GM18508 (cell line): Measurements from ENCODE around the gene GABRB2.
A peak's percentile ranks its signal among the peaks of the same experiment; 100 is the strongest.
"Not testable (repeated sequence)": the region's sequence is repeated elsewhere in the genome, so short reads cannot be mapped to it uniquely, and the experiment has no call there.

ENCODE experiments used
- ATAC-seq: cut with Tn5 transposase; IDR thresholded peaks from one replicate; pipeline ENCODE4 v1.9.1; 2021; ENCODE audit warnings: moderate number of reproducible peaks; ENCODE audit not compliant: insufficient read depth, unreplicated experiment

The GABRB2 gene

GRCh38 chr5:161306351-161306995 lies 240.1 kb downstream of the GABRB2 start:
- no peak for ATAC-seq

- ATAC-seq: no peak
Measured at GRCh38 chr5:161305601-161306000, 240.9 kb downstream of the GABRB2 start.

DNA sequence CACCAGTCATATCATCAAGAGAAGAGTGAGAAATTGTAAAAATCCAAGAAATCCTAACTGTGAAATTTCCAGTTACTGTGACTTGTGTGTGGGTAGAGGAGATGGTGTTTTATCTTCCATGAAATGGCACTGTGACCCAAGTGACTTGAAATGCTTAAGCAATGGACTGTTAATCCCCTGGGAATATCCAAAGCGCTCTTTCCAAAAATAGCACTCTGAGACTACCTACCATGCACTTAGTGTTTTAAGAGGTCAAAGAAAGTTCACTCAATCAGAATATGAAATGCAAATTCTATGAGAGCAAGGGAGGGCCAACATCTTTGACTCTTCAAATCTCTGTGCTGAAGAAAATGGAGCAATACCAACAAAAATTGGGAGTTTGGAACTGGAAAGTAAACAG lies 244.0 kb downstream of the GABRB2 start:
- ATAC-seq: no peak

DNA sequence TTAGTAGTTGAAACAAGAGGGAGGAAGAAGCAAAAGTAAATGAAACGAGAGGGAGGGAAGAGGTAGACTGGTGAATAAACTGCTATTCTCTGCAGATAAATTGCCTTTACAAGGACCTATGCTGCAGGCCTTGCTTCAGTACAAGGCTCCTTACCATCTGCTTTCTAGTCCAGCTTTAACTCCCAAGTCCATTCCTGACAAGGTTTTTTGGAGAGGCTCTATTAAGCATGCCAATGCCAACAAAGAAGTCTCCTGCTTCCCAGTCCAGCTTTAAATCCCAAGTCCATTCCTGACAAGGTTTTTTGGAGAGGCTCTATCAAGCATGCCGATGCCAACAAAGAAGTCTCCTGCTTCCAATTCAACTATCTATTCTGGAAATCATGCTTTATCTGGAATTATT lies 244.9 kb downstream of the GABRB2 start:
- ATAC-seq: no peak

DNA sequence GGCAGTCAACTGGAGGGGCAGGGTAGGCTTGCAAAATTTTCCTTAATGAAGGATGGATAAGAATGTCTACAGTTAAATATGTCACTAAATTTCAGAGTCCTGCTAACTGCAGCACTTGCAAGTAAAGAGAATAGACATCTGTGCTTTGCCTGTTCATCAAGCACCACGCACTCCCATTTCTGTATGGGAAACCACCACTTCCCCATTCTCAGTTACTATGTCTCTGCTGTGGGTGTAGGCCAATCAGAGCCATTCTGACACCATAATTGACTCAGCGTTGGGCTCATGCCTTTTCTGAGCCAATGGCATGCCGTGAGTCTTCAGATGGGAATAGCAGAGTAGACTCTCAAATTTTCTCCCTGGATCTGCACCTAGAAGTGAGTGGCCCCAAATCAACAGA lies 247.5 kb downstream of the GABRB2 start:
- peak; percentile 86 for ATAC-seq

DNA sequence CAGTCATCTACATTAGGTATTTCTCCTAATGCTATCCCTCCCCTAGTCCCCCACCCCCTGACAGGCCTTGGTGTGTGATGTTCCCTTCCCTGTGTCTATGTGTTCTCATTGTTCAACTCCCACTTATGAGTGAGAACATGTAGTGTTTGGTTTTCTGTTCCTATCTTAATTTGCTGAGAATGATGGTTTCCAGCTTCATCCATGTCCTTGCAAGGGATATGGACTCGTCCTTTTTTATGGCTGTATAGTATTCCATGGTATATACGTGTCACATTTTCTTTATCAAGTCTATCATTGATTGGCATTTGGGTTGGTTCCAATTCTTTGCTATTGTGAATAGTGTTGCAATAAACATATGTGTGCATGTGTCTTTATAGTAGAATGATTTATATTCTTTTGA lies 249.1 kb downstream of the GABRB2 start:
- ATAC-seq: not testable (repeated sequence)

GRCh38 chr5:161295721-161296250 lies 250.7 kb downstream of the GABRB2 start:
- ATAC-seq: no peak

DNA sequence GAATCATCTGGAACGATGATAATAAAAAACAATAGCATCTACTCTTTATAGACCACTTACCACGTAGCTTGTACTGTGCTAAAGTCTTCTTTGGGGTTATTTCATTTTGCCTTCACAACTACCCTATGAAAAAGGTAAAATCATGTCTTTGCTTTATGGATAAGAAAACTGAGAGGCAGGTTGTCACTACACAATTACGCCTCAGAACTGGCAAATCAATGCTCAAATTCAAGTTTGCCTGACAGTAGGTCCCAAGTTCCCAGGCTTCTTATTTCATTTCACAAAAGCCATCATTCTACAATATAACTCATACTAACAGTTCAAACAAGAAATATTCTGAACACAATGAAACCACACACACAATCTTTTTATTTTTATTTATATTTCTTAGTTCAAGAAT lies 258.5 kb downstream of the GABRB2 start:
- ATAC-seq: no peak

DNA sequence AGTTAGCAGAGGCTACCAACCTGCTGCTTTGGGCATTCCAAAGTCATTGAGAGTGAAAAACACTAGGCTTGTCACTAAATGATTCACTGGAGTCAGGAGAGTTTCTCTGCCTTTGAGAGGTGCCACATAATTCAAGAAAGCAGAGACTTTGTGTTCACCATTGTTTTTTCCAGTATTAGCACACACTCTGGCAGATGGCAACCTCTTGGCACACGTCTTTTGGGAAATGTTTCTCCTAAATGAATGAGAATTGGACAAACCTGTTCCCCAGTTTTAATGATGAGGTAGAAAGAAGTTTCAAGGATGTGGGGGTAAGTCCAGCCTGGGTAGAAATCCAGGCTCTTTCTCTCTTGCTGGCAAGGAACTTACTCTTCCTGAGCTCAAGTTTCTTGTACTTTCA lies 259.1 kb downstream of the GABRB2 start:
- no peak for ATAC-seq

GRCh38 chr5:161286066-161286655 lies 260.4 kb downstream of the GABRB2 start:
- ATAC-seq: peak; percentile 94

- no peak for ATAC-seq
Measured at GRCh38 chr5:161284445-161284844, 262.1 kb downstream of the GABRB2 start.

DNA sequence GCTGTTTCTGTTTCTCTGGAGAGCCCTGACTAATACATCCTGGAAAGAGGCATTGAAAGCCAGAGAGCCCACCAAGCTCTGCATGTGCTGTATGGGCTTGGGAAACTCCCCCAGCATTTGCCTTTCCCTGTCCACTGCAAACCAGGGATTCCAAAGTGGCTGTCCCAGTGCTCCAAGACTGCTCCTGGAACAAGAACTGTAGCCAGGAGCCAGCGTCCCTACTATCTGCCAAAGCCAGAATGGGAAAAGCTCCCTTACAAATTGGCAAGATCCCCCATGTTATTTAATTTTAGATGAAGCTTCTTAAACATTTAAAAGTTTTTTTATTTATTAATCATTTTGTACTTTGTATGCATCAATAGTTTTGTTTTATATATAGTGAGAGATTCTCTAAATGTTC lies 263.2 kb downstream of the GABRB2 start:
- no peak for ATAC-seq

DNA sequence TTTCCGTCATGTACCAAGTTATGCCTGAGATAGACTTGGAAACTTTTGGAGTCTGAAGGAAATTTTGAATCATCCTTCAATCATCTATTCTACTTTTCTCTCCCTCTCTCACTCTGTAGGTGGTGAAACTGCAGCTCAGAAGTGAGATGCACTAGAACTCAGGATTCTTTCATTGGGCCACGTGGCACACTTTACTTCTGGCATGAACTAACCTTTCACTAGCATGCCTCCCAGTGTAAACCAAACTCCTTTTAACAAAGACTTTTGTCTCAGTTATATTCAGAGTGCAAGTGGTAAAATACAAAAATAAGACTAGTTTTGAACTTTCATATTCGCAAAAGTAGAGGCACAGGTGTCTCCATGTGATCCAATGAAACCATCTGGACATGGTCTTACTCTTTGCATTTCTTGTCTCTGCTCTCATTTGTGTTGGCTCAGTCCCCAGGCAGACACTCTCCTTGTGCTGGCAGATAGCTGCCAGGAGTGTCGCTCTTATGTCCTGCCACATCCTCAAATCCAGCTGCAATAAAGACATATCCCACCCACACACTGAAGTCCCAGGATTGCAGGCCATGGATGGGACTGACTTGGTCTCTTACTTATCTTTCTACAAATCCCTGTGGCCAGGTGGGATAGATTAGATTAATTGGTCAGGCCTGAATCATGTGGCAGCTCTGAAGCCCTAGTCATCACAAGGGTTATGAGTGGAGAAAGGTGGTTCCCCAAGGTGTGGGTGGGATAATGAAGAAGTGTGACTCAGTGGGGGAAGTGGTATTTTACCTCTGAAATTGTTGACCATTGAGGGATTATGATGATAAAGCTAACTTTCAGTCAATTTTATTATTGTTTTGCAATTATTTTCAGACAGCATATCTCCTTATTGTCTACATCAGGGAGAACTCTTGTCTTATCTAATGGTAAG lies 267.5 kb downstream of the GABRB2 start:
- ATAC-seq: no peak

GRCh38 chr5:161277011-161277410 lies 269.5 kb downstream of the GABRB2 start:
- no peak for ATAC-seq

- no peak for ATAC-seq
Measured at GRCh38 chr5:161274951-161275350, 271.6 kb downstream of the GABRB2 start.

- no peak for ATAC-seq
Measured at GRCh38 chr5:161273410-161273809, 273.1 kb downstream of the GABRB2 start.

- no peak for ATAC-seq
Measured at GRCh38 chr5:161271816-161272215, 274.7 kb downstream of the GABRB2 start.

GRCh38 chr5:161269125-161269524 lies 277.4 kb downstream of the GABRB2 start:
- no peak for ATAC-seq

DNA sequence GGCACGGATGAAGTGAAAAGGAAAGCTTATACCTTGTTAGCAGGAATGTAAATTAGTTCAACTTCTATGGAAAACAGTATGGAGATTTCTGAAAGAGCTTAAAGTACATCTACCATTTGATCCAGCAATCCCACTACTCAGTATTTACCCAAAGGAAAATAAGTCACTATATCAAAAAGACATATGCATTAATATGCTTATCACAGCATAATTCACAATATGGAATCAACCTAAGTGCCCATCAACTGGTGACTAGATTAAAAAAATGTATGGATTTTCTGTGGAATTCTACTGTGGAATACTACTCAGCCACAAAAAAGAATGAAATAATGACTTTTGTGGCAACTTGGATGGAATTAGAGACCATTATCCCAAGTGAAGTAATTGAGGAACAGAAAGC lies 279.6 kb downstream of the GABRB2 start:
- ATAC-seq: no peak

DNA sequence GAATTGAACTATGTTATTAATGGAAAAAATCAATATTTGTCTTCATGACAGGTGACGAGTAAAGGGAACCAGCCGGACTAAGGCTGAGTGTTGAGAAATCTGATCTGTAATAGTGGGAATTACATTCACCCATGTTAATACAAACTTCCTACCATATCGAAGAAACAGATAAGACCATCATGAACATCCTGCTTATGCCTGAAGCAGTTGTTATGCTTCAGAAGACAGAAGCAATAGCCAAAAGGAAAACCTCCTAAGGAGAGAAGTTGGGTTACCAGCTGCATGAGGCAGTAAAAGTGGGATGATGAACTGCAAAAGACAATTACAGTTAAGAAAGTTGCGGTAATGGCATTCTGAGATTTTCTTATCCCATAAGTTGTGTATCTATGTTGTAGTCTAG lies 281.5 kb downstream of the GABRB2 start:
- no peak for ATAC-seq

- ATAC-seq: no peak
Measured at GRCh38 chr5:161263191-161263590, 283.3 kb downstream of the GABRB2 start.
